Inflammatory macrophage (primary cell): ENCODE measurements around the gene ZNF155.
A peak's percentile ranks its signal among the peaks of the same experiment; 100 is the strongest.

ENCODE experiments used
- DNase-seq, 2 donors: peaks; one replicate each; pipeline ENCODE4 v3.0.0-alpha.2; 2020 to 2022

The ZNF155 gene

DNA sequence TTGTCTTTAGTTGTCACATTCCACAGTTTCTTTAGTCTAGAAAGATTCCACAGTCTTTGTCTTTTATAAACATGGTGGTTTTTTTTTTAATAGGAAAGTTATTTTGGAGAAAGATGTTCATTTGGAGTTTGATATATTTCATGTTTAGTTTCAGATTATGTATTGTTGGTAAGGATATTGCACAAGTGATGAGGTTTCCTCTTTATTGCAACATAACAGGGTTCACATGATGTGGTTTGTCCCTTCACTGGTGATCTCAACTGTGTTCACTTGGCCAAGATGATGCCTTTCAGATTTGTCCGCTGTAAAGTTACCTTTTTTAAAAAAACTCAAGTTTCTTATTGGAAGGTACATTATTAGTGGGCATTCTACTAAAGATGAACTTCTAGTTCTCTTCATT is 22.0 kb downstream of the ZNF155 start:
- DNase-seq: peak; percentile 65 to 83

DNA sequence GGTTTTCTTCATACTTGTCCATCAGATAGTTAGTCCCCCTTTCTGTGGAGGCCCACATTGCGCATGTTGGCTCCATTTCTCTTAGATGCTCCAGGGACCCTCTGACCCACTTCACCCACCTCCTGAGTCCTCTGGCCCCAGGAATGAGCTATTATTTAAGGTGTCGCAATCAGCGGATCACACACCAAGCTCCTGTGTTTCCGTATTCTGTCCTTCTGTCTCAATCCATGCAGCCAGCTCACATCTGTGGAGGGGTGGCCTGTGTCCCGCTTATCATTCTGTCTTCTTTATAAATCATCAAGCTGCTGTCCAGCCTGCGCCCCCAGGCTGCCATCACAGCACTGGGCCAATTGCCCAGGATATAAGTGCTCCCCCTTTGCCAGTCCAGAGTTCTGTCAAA is 23.5 kb downstream of the ZNF155 start:
- no peak for DNase-seq

DNA sequence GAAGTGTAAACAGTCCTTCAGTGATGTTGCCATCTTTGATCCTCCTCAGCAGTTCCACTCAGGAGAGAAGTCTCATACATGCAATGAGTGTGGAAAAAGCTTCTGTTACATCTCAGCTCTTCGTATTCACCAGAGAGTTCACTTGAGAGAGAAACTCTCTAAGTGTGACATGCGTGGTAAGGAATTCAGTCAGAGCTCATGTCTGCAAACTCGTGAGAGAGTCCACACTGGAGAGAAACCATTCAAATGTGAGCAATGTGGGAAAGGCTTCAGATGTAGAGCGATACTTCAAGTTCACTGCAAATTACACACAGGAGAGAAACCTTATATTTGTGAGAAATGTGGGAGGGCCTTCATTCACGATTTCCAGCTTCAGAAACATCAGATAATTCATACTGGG is 26.5 kb downstream of the ZNF155 start:
- no peak for DNase-seq

DNA sequence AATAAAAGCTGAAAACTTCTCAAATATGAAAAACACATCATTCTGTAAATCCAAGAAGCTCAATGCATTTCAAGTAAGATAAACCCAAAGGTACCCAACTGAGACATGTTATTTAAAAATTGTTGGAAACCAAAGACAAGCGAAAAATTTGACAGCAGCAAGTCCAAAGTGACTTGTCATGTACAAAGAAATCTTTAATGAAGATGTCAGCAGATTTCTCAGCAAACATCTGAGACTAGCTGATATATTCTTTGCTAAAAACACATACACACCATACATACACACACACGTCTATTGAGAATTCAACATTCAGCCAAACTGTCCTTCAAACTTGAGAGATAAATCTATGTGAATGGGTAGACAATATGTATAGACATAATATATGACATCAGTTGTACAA is 35.5 kb downstream of the ZNF155 start:
- no peak for DNase-seq

DNA sequence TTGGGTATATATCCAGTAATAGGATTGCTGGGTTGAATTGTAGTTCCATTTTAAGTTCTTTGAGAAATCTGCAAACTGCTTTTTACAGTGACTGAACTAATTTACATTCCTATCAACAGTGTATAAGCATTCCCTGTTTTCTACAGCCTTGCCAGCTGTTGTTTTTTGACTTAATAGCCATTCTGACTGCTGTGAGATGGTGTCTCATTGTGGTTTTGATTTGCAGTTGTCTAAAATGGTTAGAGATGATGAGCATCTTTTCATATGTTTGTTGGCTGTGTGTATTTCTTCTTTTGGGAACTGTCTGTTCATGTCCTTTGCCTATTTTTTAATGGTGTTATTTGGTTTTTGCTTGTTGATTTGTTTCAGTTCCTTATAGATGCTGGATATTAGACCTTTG is 37.2 kb downstream of the ZNF155 start:
- no peak for DNase-seq

DNA sequence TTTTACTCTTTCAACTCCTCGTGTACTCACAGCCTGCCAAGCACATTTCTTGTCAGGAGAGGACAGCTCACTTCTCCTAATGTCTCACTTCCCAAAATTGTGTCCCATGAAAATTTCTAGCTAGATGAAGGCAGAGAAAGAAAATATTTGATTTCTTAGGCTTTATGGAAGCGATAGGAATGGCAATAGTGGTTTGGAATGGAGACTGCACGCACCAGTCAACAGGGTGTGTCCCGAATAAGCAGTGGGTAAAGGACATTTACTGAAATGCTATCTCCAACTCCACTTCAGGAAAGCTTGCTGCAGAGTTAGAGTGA is 40.9 kb downstream of the ZNF155 start:
- no peak for DNase-seq

DNA sequence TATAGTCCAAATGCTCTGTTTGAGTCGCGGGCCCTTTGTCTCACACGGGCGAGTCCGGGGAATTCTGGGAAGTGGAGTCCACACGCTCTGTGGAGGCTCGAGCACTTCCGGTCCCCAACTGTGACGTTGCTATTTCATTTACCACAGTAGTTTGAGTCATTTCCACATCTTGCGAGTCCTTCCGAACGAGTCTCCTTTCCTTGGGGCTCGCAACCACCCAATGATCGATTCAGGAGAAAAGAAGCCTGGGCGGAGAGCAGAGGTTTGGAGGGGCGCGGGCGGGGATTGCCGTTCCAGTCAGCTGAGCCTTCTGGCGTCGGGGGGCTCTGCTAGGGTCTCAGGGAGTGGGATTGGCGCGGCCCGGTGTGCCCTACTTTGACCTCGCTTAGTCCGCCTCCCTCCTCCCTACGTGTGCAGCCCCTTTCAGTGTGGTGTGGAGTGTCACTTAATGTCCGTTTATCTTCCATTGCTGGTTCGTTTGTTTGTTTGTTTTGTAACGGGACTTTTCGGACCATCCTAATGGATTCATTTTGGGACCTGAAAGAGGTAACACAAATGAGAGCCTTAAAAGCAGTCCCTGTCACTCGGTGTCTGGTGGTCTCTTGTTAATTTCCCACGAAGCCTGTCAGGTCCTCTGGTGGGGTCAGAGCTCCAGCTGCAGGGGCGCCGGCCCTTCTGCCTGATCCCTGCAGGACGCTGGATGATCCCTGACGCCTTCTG is 41.4 kb downstream of the ZNF155 start, which contains the start of gene ZNF222:
Gene ZNF222, plus strand, starts transcription at position 163 of the 720 bp plus-strand sequence. Its CDS starts 58 bp downstream, at position 221.
- peak; percentile 91 to 92 for DNase-seq

DNA sequence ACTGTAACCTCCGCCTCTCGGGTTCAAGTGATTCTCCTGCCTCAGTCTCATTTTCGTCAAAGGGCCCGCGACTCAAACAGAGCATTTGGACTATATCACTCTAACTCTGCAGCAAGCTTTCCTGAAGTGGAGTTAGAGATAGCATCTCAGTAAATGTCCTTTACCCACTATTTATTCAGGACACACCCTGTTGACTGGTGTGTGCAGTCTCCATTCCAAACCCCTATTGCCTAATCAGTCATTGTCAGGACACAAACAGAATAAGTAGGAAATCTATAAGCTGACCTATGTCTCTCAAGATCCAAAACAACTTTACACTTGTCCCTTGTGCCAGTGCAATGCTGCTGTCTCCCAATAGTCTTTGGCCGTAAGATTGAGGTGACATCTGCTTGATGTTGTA is 42.6 kb downstream of the ZNF155 start:
- no peak for DNase-seq

DNA sequence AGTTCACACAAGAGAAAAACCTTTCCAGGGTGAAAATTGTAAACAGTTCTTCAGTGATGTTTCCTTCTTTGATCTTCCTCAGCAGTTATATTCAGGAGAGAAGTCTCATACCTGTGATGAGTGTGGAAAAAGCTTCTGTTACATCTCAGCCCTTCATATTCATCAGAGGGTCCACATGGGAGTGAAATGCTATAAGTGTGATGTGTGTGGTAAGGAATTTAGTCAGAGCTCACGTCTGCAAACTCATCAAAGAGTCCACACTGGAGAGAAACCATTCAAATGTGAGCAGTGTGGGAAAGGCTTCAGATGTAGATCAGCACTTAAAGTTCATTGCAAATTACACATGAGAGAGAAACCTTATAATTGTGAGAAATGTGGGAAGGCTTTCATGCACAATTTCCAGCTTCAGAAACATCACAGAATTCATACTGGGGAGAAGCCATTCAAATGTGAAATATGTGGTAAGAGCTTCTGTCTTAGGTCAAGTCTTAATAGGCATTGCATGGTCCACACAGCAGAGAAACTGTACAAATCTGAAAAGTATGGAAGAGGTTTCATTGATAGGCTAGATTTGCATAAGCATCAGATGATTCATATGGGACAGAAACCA is 48.1 kb downstream of the ZNF155 start:
- no peak for DNase-seq

DNA sequence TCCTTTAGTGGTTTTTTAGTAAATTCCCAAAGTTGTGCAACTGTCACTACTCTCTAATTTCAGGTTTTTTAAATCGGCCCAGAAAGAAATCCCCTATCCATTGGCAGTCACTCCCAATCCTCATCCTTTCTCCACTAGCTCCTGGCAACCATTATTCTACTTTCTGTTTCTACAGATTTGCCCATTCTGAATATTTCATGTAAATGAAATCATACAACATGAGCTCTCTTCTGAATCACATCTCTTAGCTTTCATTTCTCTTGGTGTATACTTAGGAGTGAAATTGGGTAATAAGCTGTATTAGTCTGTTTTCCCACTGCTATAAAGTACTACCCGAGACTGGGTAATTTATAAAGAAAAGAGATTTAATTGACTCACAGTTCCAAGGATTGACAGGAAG is 58.2 kb downstream of the ZNF155 start:
- no peak for DNase-seq
